Globus pallidus (tissue), 1 donor: Measurements from ENCODE around the gene KCNJ10.

ENCODE experiments used
- DNase-seq: peaks from one replicate; pipeline ENCODE4 v3.0.0-alpha.2; 2015; ENCODE audit warnings: low spot score

The KCNJ10 gene

GRCh38 chr1:159990005-159990404 lies 80.0 kb downstream of the KCNJ10 start:
- no peak for DNase-seq

- no peak for DNase-seq
Measured at GRCh38 chr1:159989581-159989980, 80.4 kb downstream of the KCNJ10 start.

GRCh38 chr1:159988006-159988405 lies 82.0 kb downstream of the KCNJ10 start:
- no peak for DNase-seq

DNA sequence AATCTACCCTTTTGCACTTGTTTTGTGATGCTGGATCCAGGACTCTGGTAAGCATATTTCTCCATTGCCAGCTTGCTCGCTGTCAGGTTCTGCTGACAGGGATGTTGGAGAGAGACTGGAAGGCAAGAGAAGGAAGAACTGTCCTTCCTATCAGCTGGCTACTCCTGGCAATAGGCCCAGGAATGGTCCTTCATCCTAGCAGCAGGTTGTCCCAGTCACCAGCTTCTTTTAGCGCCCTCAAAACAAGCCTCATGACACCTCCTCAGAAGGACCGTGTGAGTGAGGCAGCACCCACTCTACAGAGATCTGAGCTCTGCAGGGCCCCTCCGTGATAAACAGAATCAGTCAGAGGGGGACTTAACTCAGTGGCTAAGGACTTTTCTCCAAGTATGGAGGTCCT lies 82.8 kb downstream of the KCNJ10 start:
- no peak for DNase-seq

- DNase-seq, result no peak
Measured at GRCh38 chr1:159986531-159986930, 83.4 kb downstream of the KCNJ10 start.

DNA sequence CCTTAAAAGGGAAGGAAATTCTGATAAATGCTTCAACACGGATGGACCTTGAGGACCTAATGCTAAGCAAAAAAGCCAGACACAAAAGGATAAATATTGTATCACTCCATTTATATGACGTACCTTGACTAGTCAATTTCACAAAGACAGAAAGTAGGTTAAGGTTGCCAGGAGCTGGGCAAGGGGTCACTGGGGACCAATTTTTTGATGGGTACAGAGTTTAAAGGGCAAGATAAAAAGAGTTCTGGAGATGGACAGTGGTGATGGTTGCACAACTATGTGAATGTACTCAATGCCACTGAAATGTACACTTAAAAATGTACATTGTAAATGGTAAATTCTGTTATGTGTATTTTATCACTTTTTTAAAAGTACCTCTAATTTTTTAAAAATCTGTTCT lies 83.9 kb downstream of the KCNJ10 start:
- DNase-seq, result no peak

DNA sequence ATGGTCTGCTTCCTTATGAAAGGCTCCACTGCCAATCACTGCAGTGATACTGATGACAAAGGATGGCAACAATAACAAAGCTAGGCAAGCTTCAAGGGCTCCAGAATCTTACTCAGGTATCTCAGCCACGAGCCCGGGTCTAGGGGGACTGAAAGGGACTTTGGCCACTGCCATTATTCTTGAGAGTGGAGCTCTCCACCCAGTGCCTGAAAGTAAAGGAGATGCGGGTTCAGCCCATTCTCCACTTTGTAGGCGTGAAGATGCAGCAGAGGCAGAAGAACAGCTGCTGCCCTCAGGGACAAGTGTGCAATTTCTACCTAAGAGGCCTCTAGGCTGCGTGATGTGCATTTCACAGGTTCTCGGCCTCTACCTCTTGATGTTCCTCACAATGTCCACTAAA lies 84.5 kb downstream of the KCNJ10 start:
- DNase-seq, result no peak

GRCh38 chr1:159983681-159984080 lies 86.3 kb downstream of the KCNJ10 start:
- no peak for DNase-seq

GRCh38 chr1:159982280-159982679 lies 87.7 kb downstream of the KCNJ10 start:
- no peak for DNase-seq

- no peak for DNase-seq
Measured at GRCh38 chr1:159981351-159982055, 88.5 kb downstream of the KCNJ10 start.

DNA sequence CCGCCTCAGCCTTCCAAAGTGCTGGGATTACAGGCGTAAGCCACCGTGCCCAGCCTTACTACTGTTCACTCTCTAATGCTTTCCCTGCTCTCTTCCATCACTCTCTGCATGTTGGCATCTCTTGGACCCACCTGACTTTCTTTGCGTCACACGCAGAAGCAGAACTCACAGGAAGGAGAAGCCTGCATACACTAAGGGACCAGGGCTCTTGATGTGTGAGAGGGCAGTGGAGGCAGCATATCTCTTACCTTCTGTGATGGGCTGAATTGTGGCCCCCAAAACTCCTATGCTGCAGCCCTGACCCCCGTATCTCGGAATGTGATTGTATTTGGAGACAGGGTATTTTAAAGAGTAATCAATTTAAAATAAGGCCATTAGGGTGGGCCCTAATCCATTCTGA lies 89.2 kb downstream of the KCNJ10 start:
- DNase-seq, result no peak

DNA sequence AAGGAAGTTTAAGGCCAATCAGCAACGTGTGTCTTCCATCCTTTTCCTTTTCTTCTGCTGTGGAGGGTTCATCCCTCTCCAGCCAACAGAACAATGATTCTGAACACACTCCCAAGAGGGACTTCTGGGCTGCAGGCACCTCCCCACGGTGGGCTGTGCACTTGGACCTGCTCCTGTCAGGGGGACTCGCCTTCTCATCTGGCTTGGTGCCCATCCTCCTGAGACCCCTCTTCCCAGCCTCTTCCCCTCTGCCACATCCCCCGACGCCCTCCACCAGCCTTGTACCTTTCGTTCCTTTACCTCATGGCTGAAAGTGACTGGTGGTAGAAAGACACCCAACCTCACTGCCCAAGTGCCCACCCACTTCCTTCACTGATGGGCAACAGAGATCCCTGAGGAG lies 89.9 kb downstream of the KCNJ10 start:
- DNase-seq, result no peak

- no peak for DNase-seq
Measured at GRCh38 chr1:159979257-159979656, 90.7 kb downstream of the KCNJ10 start.

DNA sequence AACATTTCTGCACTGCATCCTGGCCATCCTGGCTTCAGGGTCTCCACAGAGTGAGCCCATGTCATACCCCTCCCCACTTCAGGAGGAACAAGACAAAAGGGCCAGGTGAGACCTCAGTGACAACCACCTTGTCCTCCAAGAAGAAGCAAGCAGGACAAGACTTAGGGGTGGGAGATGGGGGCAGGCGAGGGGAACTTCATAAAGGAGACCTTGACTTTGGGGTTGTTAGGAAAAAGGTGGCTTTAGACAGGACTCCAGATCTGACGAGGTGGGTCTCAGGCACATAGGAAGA lies 91.9 kb downstream of the KCNJ10 start:
- DNase-seq, result no peak

GRCh38 chr1:159977364-159978106 lies 92.4 kb downstream of the KCNJ10 start:
- DNase-seq, result no peak

GRCh38 chr1:159974350-159974965 lies 95.5 kb downstream of the KCNJ10 start:
- no peak for DNase-seq

DNA sequence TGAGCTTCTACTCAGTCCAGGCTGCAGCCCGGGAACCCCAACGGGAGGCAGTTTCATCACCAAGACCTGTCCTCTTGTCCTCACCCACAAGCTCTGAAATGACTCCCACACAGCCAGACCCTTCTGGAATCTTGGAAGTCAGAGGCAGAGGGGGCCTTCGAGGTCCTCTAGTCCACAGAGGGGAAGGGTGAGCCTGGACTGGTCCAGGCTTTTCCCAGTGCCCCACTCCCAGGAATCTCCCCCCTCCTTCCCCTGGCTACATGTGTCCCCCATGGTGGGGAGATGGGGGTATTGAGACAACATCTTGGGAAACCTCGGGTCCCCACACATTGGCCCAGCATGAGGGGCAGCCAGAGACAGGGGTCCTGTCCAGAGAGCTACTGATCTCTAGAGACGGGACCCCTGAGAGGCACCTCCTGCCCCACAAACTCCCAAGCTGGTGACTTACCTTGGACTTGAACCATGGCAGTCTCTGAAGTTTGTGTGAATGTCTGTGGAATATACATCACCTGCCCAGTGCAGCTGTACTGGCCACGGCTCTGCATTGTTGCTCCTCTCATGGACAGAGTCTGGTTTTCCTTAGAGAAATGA lies 96.5 kb downstream of the KCNJ10 start:
- no peak for DNase-seq

- DNase-seq, result no peak
Measured at GRCh38 chr1:159972443-159973205, 97.3 kb downstream of the KCNJ10 start.

DNA sequence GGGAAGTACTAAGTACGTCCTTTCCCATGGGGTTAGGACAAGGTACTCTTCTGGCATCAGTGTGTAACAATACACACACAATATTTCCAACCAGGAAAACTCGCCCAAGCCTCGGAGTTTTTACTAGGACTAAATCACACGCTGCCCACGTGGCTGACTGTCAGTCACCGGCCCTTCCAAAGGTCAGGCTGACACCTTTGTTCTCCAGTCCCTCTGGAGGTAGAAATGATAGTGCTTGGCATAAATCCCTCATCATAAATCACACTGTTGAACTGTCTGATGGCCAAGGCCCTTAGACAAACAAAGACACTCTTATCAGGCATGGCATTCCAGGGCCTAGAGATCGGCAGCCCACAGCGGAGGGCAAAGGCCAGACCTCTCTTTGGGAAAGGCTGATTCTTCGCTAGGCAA lies 99.0 kb downstream of the KCNJ10 start:
- peak; percentile 3 for DNase-seq

GRCh38 chr1:159968901-159969300 lies 101.1 kb downstream of the KCNJ10 start:
- DNase-seq, result no peak

DNA sequence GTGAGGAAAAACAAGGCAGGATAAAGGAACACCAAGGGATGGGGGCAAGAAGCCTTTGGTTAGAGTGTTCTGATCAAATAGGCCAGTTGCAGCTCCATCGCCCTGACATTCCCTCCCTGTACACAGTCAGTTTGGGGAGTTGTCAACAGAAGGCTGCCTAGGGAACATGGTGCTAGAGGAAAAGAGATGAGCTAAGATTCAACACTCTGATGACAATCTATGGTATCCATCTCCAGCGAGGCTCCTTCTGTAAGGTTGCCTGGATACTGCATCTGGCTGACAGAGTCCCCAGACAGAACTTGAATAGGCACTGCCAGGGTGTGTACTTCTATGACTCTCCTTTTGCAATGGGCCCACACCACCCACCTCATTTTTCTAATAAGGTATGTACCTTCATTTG lies 104.7 kb downstream of the KCNJ10 start:
- DNase-seq, result no peak

- DNase-seq, result no peak
Measured at GRCh38 chr1:159964144-159964543, 105.8 kb downstream of the KCNJ10 start.
